CD4-positive, alpha-beta T cell treated with Interleukin-12 subunit alpha and Interleukin-12 subunit beta, for 1 hour (primary cell): ENCODE results near the gene CXXC5.

ENCODE experiments used
- DNase-seq: peaks from one replicate; pipeline ENCODE4 v3.0.0-alpha.2; 2020

Gene CXXC5

DNA sequence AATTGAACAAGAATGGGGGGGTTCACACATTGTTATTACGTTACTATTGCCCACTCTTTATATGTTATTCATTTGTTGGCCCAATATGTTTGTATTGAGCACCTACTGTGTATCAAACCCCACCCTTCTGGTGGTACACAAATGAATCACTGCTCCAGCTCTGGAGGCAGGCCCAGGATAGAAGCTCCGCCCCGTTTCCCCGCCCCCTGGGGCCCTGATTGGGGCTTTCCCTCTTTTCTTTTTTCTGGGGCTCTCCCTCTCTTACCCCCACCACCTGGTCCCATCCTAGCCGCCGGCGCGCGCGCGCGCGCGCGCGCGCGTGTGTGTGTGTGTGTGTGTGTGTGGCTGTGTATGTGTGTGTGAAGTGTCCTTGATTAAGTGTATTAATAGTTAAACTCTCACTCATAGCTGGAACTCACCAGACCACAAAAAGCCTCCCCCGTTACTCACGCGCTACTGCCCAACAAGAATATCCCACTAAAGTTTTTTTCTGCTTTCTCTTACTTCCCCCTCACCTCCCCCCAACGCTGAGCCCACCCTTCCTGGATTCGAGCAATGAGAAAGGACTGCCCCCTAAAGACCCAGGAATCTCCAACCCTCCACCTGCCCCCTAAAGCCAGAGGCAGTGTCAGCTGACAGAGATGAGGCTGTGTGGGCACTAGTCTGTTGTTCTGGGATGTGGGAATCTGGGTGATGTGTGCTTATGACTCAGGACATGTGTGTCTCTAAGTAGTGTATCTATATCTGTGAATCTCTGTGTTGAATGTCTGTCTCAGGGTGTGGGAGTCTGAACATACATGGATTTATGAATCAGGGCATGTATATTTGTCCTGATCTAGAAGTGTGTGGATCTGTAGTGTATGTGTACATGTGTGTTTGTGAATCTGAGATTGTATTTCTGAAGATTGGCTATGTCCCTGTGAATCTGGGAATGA is 4.0 kb downstream of the CXXC5 start:
- peak; percentile 78 for DNase-seq

DNA sequence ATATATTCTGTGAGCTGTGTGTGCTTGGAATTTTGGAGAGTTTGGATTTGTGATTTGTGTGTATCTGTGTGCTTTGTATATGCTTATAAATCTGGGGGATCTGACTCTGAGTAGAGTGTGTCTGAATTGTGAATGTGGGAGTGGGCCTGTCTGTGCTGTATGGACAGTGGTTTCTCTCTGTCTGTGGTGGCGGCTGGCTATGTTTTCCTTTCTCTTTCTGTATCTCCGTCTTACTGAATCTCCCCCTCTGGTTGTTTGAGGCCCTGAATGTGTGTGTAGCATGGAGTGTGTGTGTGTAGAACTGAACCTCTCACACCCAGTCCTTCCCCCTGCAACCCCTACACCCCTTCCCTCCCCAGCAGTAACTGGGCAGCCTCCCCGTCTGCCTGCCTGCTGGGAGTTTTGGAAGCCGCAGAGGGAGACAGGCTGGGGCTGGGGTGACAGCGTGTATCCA is 4.7 kb downstream of the CXXC5 start:
- DNase-seq: no peak

DNA sequence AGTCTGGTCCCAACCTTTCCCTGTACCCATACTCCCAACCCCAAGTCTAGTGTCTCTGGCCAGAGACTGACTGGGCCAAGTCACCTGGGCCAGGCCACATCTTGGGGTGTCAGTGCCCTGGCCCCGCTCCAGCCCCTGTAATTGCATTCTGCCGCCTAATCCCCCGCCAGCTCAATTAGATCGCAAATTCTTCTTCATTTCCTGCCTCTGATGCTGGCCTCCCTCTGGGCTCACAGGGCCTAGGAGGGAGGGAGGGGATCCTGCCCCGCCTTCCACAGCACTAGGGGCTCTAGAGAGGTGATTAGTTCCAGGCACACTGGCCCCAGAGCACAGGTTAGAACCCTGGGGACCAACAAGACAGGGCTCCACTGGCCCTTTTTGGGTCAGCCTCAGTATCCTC is 5.5 kb downstream of the CXXC5 start:
- no peak for DNase-seq

DNA sequence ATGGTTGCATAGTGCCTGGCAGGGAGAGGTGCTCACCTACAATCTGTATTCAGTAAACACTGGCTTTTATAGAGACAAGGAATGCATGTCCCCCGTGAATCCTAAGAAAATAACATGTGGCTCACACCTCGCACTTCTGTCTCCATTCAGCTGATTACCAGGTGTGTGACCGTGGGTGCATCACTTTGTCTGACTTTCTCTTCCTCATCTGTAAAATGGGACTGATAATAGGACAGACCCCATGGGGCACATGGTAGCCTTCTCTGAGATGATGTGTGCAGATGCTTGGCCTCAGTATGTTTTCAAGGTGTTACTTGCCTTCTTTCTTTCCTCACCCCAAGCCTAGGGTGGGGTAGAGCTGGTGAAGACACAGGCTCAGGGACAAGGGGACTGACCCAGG is 6.3 kb downstream of the CXXC5 start:
- DNase-seq: no peak

GRCh38 chr5:139654871-139655491 is 6.8 kb downstream of the CXXC5 start:
- DNase-seq: no peak

DNA sequence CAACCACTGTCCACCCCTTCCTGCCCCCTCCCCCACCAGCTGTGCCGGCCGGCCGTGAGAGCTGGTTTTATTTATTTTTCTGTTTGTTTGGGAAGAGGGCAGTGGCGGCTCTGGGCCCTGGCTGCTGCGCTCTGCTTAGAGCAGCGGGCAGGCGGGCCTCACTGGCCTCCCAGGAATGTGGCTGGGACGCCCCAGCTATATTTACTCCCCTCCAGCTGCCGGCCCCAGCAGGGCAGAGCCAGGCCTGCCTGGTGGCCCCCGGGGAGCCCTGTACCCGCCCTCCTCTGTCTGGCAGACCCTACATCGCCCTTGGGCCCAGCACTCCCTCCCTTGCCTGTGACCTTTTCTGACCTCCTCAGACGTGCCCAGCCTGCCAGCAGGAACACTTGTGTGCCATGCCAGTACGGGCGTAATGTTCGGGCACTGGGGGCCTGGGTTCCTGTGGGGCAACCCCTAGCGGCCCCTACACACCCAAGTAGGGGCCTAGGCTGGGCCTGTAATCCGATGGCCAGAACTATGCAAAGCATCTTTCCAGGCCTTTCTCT is 7.7 kb downstream of the CXXC5 start:
- no peak for DNase-seq

DNA sequence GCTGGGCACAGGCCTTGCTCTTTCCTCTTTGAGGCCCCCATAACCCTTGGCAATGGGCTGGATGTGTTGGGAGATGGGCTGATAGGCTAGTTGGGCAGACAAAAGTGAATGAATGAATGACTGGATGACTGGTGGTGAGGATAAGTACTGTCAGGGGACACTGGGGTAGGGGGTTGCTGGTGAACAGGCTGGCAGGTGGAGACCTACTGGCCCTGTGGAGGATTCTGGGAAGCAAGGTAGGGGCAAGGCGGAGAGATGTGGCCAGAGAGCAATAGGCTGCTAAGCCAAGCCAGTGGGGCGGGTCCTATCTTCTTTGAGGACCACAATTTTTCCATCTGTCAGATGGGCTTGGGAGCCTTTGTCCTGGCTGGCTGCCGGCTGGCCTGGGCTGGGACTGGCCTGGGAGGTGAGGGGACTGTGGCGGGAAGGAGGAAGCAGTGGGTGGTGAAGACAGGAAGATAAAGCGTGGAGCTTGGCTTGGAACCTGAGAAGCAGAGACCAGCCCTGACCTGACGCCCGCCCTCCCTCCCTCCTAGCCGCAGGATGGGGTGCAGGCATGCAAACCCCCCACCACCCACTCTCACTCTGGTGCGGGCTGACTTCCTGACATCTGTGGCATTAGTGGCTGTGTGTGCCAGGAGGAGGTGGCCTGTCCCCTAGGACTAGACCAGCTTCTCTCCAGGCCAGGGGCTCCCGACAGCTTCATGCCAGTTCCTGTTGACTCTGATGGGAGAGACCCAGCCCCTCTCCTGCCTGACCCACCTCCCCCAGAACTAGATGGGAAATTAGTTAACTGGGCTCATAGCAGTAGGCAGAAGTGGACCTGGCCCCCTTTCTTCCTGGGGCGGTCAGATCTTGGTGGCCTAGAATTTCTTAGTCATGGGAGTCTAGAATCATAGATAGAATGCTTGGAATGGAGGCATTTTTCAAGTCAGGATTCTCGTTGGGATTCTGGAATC is 9.5 kb downstream of the CXXC5 start:
- no peak for DNase-seq

DNA sequence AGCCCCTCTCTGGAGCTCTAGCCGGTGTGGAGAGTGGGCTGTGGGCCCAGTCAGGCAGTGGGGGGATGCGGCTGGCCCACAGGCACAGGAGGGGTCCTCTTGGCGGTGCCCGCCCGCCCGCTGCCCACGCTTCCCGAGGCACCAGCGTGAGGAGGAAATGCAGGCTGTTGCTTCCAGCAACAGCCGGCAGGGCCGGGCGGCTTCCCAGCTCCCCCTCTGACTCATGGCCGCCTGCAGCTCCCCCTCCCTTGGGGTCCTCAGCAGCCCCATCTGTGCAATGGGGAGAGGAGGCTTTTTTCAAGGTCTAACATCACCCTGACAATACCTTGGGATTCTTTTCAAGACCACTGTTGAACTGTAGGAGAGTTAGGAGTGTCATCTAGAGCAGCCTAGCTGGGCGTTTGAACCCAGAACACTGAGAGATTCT is 10.4 kb downstream of the CXXC5 start:
- DNase-seq: no peak

GRCh38 chr5:139658928-139659667 is 10.9 kb downstream of the CXXC5 start:
- no peak for DNase-seq

- DNase-seq: no peak
Measured at GRCh38 chr5:139659695-139660101, 11.5 kb downstream of the CXXC5 start.

- DNase-seq: no peak
Measured at GRCh38 chr5:139660105-139660922, 12.2 kb downstream of the CXXC5 start.

- no peak for DNase-seq
Measured at GRCh38 chr5:139660923-139661814, 13.0 kb downstream of the CXXC5 start.

DNA sequence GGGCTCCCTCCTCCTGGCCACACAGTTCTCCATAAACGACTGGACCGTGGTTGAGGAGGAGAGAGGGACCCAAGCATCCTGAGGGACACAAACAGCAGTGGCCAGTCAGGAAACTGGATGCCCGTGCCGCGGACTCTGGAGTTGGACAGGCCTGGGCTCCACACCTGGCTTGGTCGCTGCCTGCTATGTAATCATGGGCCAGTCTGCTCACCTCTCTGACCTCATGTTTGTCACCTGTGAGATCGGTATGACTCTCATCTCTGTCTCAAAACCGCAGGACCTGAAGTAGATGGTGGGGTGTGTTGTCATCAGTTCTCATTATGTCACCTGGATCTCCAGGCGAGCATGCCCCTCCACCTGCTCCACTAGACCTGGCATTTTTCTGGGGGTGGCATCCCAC is 14.5 kb downstream of the CXXC5 start:
- no peak for DNase-seq

DNA sequence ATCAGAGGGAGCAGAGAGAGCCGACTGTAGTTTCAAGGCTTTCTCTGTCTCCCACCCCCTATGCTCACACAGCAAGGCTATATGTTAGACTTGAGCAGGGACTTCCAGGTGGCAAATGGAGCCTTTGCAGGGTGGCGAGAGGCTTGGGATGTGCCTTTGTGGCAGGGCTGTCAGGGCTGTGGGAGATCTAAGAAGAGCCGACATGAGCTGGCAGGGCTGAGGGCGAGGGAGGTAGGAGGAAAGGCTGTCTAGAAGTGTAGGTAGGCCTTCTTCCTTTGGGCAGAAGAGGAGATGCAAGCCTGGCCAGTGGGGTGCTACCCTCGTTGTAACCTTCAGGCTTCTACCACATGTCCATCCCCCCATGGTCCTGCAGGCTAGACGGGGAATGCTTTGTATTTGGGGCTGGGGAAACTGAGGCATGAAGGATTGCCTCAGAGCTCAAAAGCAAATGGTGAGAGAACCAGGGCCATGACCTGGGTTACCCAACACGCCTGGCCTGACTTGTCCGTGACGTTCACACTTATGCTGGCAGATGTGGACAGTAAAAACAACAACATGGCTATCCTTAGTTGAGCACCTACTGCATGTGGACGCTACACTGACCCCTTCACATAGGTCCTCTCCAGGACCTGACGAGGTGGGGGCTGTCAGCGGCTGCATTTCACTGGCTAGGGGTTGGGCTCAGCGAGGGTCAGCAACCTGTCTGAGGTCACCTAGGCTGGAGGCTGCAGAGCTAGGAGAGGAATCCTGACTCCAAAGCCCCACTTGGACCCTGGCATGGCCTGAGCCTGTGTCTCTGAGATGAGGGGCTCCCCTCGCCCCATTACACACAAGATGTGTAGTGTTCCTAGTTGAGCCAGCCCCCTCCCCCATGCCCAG is 15.3 kb downstream of the CXXC5 start:
- DNase-seq: no peak

DNA sequence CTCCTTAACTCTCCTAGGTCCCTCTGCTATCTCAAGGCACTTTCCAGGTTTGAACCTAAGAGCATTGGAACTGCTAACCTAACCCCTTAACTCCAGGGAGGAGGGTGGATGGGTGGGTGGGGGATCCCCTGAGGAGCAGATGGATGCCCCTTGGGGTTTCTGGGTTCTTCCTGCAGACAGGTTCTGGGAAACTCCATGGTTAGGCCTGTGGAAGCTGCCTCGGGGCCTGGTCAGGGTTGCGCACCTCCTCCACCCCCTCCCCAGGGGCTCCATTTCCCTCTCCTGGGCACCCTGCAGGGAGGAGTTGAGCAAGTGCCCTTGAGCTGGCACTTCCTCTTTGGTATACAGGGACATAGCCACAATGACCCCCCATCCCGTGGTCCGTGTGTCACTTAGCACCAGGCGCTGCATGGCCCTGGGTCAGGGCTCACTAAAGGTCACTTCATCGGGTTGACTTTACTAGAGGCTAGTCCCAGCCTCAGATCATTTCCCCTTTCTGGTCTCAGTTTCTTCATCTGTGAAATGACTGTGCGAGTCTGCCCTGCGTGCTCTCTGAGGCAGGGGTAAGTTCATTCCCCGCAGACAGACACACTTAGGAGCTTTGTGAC is 16.0 kb downstream of the CXXC5 start:
- peak; percentile 26 for DNase-seq

DNA sequence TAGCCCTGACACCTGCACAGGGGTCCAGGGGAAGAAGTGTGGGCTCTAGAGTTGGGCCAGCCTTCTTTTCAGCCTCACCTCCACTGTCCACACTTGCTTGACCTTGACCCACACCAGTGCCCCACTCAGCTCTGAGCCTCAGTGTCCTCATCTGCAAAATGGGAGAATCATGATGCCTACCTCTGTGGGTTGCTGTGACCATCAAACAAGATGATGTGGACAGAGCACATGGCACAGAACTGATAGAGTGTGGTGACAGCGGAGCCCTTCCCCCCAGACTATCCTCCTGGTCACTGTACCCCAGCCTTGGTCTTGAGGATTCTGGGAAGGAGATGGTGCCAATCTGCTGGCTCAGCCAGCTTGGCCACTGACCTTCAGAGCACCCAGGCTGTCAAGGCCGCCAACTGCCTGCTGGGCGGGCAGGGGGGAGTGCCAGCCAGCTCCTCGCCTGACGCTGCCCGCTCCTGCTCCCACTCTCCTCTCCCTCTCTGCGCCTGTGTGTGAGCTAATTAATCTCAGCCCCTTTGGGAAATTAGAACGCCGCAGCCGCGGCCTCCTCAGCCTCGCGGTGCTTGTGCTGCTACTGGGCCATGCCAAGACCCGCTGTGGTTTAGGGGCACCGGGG is 16.7 kb downstream of the CXXC5 start:
- no peak for DNase-seq

- DNase-seq: no peak
Measured at GRCh38 chr5:139665626-139666025, 17.5 kb downstream of the CXXC5 start.

DNA sequence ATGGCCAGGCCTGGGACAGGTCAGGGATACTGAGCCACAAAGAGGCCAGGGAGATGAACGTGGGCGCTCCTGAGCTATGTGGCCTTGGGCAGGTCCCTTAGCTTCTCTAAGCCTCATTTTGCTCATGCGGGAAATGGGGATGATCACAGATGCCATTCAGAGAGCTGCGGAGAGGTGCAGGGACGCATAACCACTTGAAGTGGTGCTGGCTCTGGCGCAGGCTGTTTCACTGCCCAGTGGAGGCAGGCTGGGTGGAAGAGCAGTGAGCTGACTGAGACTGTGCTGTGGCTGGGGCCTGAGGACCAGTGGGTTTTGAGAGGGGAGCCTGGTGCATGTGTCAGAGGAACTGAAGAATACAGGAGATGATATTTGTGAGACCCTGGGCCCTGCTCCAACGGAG is 18.4 kb downstream of the CXXC5 start:
- DNase-seq: no peak
